Neural cell (in vitro differentiated cells): ENCODE data around the gene FANCC. TPM values are rescaled to one million over a fixed set of nuclear protein-coding genes. Genes with fewer than 3 reads are reported as not detected.

Experiments
- H2AFZ ChIP-seq: fragments of 200-600, 300-800 bp; sonication (generic), shearing (Covaris generic); 2 replicates; pipeline ENCODE4 v1.6.0; 2014; ENCODE audit warnings: low read depth, mild to moderate bottlenecking, antibody characterized with exemption, low read length, moderate library complexity
- H3F3A ChIP-seq: fragments of 200-600 bp; shearing (Covaris generic); 2 replicates; pipeline ENCODE4 v1.6.1; 2016; ENCODE audit warnings: mild to moderate bottlenecking, moderate library complexity, mixed read lengths, antibody characterized with exemption, low read length; ENCODE audit not compliant: insufficient read depth, poor library complexity, severe bottlenecking
- H3K27ac ChIP-seq: fragments of 200-600, 300-800 bp; sonication (generic), shearing (Covaris generic); 2 replicates; pipeline ENCODE4 v1.5.1; 2014; ENCODE audit warnings: mild to moderate bottlenecking, low read length, moderate library complexity
- H3K27me3 ChIP-seq: fragments of 300-800, 200-600 bp; sonication (generic), shearing (Covaris generic); 2 replicates; pipeline ENCODE4 v1.6.0; 2014; ENCODE audit warnings: mild to moderate bottlenecking, low read depth, low read length, moderate library complexity; ENCODE audit not compliant: insufficient read depth
- H3K36me3 ChIP-seq: fragments of 300-800, 200-600 bp; sonication (generic), shearing (Covaris generic); 2 replicates; pipeline ENCODE4 v1.5.1; 2014; ENCODE audit warnings: mild to moderate bottlenecking, antibody characterized with exemption, low read length, moderate library complexity; ENCODE audit not compliant: insufficient read depth
- H3K4me2 ChIP-seq: fragments of 300-800, 200-600 bp; sonication (generic), shearing (Covaris generic); 2 replicates; pipeline ENCODE4 v1.6.0; 2014; ENCODE audit warnings: mild to moderate bottlenecking, low read length
- H3K4me3 ChIP-seq: fragments of 300-800, 200-600 bp; sonication (generic), shearing (Covaris generic); 2 replicates; pipeline ENCODE4 v1.5.1; 2014; ENCODE audit warnings: mild to moderate bottlenecking, low read length, moderate library complexity
- H3K79me2 ChIP-seq: fragments of 200-600 bp; shearing (Covaris generic); replicated peaks from 2 replicates; pipeline ENCODE4 v1.6.0; 2014; ENCODE audit warnings: mild to moderate bottlenecking, low read length, moderate library complexity; ENCODE audit not compliant: insufficient read depth
- H3K9ac ChIP-seq: fragments of 300-800, 200-600 bp; sonication (generic), shearing (Covaris generic); 2 replicates; pipeline ENCODE4 v1.6.1; 2016; ENCODE audit warnings: mild to moderate bottlenecking, low read length, mixed read lengths
- H3K9me2 ChIP-seq: fragments of 200-600 bp; shearing (Covaris generic); 2 replicates; pipeline ENCODE4 v1.6.1; 2016; ENCODE audit warnings: mild to moderate bottlenecking, low read length, mixed read lengths; ENCODE audit not compliant: insufficient read depth
- H3K9me3 ChIP-seq: fragments of 200-600, 300-800 bp; sonication (generic), shearing (Covaris generic); 2 replicates; pipeline ENCODE4 v1.6.1; 2016; ENCODE audit warnings: mild to moderate bottlenecking, mixed run types, low read length, moderate library complexity, mixed read lengths
- H4K20me1 ChIP-seq: fragments of 200-600 bp; shearing (Covaris generic); 2 replicates; pipeline ENCODE4 v1.6.1; 2016; ENCODE audit warnings: mild to moderate bottlenecking, mixed run types; ENCODE audit not compliant: insufficient read depth
- CTCF ChIP-seq: fragments of 450-650 bp; IDR thresholded peaks from 2 replicates; pipeline ENCODE4 v1.5.1; 2014; ENCODE audit warnings: antibody characterized with exemption, mild to moderate bottlenecking, moderate library complexity; ENCODE audit not compliant: poor library complexity, severe bottlenecking
- EP300 ChIP-seq: fragments of 450-650 bp; conservative IDR thresholded peaks from 2 replicates; pipeline ENCODE4 v1.6.1; 2014; ENCODE audit warnings: antibody characterized with exemption, mild to moderate bottlenecking, moderate library complexity; ENCODE audit not compliant: poor library complexity, severe bottlenecking
- MXI1 ChIP-seq: fragments of 450-650 bp; conservative IDR thresholded peaks from 2 replicates; pipeline ENCODE4 v1.6.1; 2014; ENCODE audit warnings: antibody characterized with exemption, mild to moderate bottlenecking; ENCODE audit not compliant: poor library complexity, severe bottlenecking
- POLR2AphosphoS5 ChIP-seq: IDR thresholded peaks from 2 replicates; pipeline ENCODE4 v1.6.1; 2012
- RAD21 ChIP-seq: fragments of 450-650 bp; conservative IDR thresholded peaks from 2 replicates; pipeline ENCODE4 v1.6.1; 2014; ENCODE audit warnings: antibody characterized with exemption, mild to moderate bottlenecking, moderate library complexity
- REST ChIP-seq: IDR thresholded peaks from 2 replicates; pipeline ENCODE4 v1.6.1; 2012; ENCODE audit warnings: borderline replicate concordance
- SMC3 ChIP-seq: fragments of 450-650 bp; conservative IDR thresholded peaks from 2 replicates; pipeline ENCODE4 v1.6.1; 2014; ENCODE audit warnings: antibody characterized with exemption, mild to moderate bottlenecking, moderate library complexity; ENCODE audit not compliant: poor library complexity
- TAF1 ChIP-seq: IDR thresholded peaks from 2 replicates; pipeline ENCODE4 v1.6.1; 2012; ENCODE audit warnings: low read depth
- polyA plus RNA-seq: library from polyadenylated mRNA; depleted of rRNA; stranded (reverse); fragments of >200 nt; gene quantifications from 2 replicates; pipeline ENCODE4 v1.2.3, GENCODE V29; 2014

The FANCC gene
- polyA plus RNA-seq, 1 donor from 2014 or later = 9.7 TPM

- no peaks in the 10 kb centered on the region for H3F3A ChIP-seq
- no peak overlapping the region for H2AFZ ChIP-seq
- no peaks in the 10 kb centered on the region for H3K27me3 ChIP-seq
- TF ChIP-seq EP300 (no peak), RAD21 (no peak), SMC3 (no peak)
- no peaks in the 10 kb centered on the region for H3K79me2 ChIP-seq
- H3K27ac ChIP-seq = no peak overlapping the region
- no peaks in the 10 kb centered on the region for H4K20me1 ChIP-seq
- no peak overlapping the region for H3K4me3 ChIP-seq
- H3K9me2 ChIP-seq = no peaks in the 10 kb centered on the region
- no peak overlapping the region for H3K4me2 ChIP-seq
- H3K36me3 ChIP-seq = no peaks in the 10 kb centered on the region
- H3K9ac ChIP-seq = no peak overlapping the region
- no peaks in the 10 kb centered on the region for H3K9me3 ChIP-seq
These were observed 244.4 kb downstream of the FANCC start for GRCh38 chr9:95073042-95073607.

- no peaks in the 10 kb centered on the region for H3K79me2 ChIP-seq
- no peaks in the 10 kb centered on the region for H3K9me3 ChIP-seq
- no peak overlapping the region for H3K4me2 ChIP-seq
- H3K27ac ChIP-seq = no peak overlapping the region
- no peaks in the 10 kb centered on the region for H3K9me2 ChIP-seq
- no peaks in the 10 kb centered on the region for H3K27me3 ChIP-seq
- H3K36me3 ChIP-seq = no peaks in the 10 kb centered on the region
- no peak overlapping the region for H3K9ac ChIP-seq
- no peak overlapping the region for H3K4me3 ChIP-seq
- no peak overlapping the region for H2AFZ ChIP-seq
- no peaks in the 10 kb centered on the region for H3F3A ChIP-seq
- no peak for TF ChIP-seq EP300
- H4K20me1 ChIP-seq = no peaks in the 10 kb centered on the region
These were observed 245.6 kb downstream of the FANCC start for GRCh38 chr9:95071925-95072324.

GRCh38 chr9:95071450-95071849 is 246.1 kb downstream of the FANCC start:
- Histone ChIP-seq H3K36me3 (no peaks in the 10 kb centered on the region), H3K4me2 (no peak overlapping the region), H3K4me3 (no peak overlapping the region), H3F3A (no peaks in the 10 kb centered on the region), H4K20me1 (no peaks in the 10 kb centered on the region), H3K9me2 (no peaks in the 10 kb centered on the region), H3K79me2 (no peaks in the 10 kb centered on the region), H2AFZ (no peak overlapping the region), H3K9ac (no peak overlapping the region), H3K9me3 (no peaks in the 10 kb centered on the region), H3K27ac (no peak overlapping the region), H3K27me3 (no peaks in the 10 kb centered on the region)
- no peak for TF ChIP-seq POLR2AphosphoS5

GRCh38 chr9:95070549-95071021 is 246.9 kb downstream of the FANCC start:
- no peak overlapping the region for H3K9ac ChIP-seq
- H3K27ac ChIP-seq = no peak overlapping the region
- H3F3A ChIP-seq = no peaks in the 10 kb centered on the region
- no peak overlapping the region for H2AFZ ChIP-seq
- H3K79me2 ChIP-seq = no peaks in the 10 kb centered on the region
- no peaks in the 10 kb centered on the region for H4K20me1 ChIP-seq
- H3K4me3 ChIP-seq = no peak overlapping the region
- no peaks in the 10 kb centered on the region for H3K9me3 ChIP-seq
- no peak overlapping the region for H3K4me2 ChIP-seq
- TF ChIP-seq POLR2AphosphoS5 (no peak), EP300 (no peak), MXI1 (no peak), TAF1 (no peak), CTCF (no peak), REST (no peak)
- no peaks in the 10 kb centered on the region for H3K9me2 ChIP-seq
- H3K27me3 ChIP-seq = no peaks in the 10 kb centered on the region
- no peaks in the 10 kb centered on the region for H3K36me3 ChIP-seq
